ENCODE measurements around the gene GRAMD2B. TPM values are rescaled to one million over a fixed set of nuclear protein-coding genes. Genes with fewer than 3 reads are reported as not detected.

Gene GRAMD2B
- total RNA-seq, 1 experiment from 2014 or later = 38.3 TPM

DNA sequence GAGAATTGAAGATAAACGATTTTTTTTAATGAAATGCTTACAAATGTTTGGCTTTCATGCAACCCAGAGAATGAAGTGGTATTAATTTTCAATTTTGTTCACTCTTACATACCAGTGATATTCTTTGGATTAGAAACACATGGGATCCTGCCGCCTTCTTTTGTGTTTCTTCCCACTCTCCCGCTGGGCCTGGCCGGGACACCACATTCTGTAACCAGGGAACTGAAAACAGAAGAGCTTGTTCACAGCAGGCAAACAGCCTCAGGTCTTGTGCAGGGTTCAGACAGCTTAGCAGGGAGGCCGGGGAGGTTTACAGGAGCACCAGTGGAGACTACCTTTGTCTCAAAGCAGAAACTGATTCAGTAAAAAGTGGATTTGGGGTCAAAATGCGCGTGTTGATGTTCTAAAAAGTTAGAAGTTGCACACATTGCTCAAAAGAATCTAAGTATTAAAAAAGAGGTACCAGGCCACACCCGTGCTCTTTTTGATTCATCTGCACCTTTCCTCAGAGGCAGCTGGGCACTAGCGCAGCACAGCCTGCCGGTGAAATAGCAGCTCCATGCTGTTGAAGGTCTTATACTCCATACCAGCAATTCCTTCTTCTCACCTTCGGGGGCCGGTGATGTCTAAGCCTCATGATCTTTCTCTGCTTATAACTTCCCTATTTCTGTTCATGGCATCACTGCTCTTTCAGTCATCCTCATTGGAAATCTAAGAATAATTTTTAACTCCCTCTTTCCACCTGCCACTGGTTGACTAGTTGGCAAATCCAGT, 67.1 kb downstream of the GRAMD2B start:
- in situ Hi-C loops (cut with HindIII; ENCODE audit: low pct_unique_long_range_greater_than_20kb, low sequenced_read_pairs) = no loop called here
- DNase-seq (ENCODE audit: low read depth) = no peak

GRCh38 chr5:126492939-126493338, 69.7 kb downstream of the GRAMD2B start:
- in situ Hi-C loops (cut with HindIII; ENCODE audit: low pct_unique_long_range_greater_than_20kb, low sequenced_read_pairs) = no loop called here
- no peak for DNase-seq (ENCODE audit: low read depth)

GRCh38 chr5:126494393-126494792, 71.2 kb downstream of the GRAMD2B start:
- in situ Hi-C loops (cut with HindIII; ENCODE audit: low pct_unique_long_range_greater_than_20kb, low sequenced_read_pairs) = no loop called here
- no peak for DNase-seq (ENCODE audit: low read depth)

GRCh38 chr5:126497506-126497905, 74.3 kb downstream of the GRAMD2B start:
- in situ Hi-C loops (cut with HindIII; ENCODE audit: low pct_unique_long_range_greater_than_20kb, low sequenced_read_pairs) = no loop called here
- DNase-seq (ENCODE audit: low read depth) = no peak

DNA sequence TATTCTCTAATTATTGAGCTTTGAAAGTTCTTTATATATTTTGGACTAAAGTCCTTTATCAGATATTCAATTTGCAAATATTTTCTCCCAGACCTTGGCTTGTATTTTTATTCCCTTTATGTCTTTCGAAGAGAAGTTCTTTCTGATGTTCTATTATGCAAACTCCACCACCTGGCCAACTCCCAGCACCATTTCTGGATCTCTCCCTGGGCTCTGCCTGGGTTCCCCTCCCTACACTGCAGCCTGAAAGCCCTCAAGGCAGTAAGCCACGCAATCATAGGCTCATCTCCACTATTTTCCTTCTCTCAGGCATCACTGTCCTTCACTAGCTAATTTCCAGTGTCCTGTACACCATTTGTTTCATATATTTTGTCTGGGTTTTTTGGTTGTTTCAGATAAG, 76.1 kb downstream of the GRAMD2B start:
- in situ Hi-C loops (cut with HindIII; ENCODE audit: low pct_unique_long_range_greater_than_20kb, low sequenced_read_pairs) = no loop called here
- no peak for DNase-seq (ENCODE audit: low read depth)

GRCh38 chr5:126499853-126500342, 76.7 kb downstream of the GRAMD2B start:
- no peak for DNase-seq (ENCODE audit: low read depth)
- in situ Hi-C loops (cut with HindIII; ENCODE audit: low pct_unique_long_range_greater_than_20kb, low sequenced_read_pairs) = no loop called here

DNA sequence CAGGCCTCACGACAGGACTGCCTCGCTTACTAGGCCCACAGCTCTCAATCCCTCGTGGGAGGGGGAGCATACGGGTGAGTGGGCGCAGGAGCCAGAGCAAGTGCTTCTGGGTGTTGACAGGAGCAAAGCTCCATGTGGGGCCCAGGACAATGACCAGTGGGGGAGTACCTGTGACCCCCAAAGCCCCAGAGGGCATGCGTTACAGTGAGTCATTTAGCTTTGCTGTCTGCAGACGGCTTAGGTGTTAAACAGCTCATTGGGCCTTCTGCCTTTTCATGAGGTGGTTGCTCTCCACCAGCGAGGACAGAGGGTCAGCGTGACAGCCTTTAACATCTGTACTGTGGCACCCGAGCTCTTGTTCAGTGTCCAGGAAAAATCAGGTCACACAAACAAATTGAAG, 78.2 kb downstream of the GRAMD2B start:
- in situ Hi-C loops (cut with HindIII; ENCODE audit: low pct_unique_long_range_greater_than_20kb, low sequenced_read_pairs) = no loop called here
- DNase-seq (ENCODE audit: low read depth) = no peak

DNA sequence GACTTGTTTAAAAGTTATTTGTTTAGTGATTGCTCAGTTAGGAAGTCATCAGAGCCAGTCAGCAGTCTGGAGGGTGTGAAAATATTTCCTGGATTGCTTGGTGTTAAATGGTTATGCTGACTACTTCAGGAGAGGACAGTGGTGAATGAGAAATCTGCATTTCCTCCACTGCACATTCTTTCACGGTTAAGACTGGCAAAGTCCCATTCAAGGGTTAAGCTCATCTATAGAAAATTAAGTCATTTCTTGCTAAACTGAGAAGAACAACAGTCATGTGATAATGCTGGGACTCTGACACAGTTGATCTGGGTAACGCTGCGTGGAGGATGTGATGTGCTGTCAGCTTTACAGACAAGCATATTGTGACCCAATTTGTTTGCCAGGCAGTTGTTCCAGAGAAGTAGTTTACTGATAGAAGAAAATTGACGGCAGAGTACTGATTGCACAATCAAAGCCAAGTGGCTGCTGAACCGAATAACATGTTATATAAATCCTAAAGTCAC, 80.4 kb downstream of the GRAMD2B start:
- DNase-seq (ENCODE audit: low read depth) = no peak
- in situ Hi-C loops (cut with HindIII; ENCODE audit: low pct_unique_long_range_greater_than_20kb, low sequenced_read_pairs) = no loop called here

- no peak for DNase-seq (ENCODE audit: low read depth)
- in situ Hi-C loops (cut with HindIII; ENCODE audit: low pct_unique_long_range_greater_than_20kb, low sequenced_read_pairs) = no loop called here
Observed at GRCh38 chr5:126506079-126506478, 82.9 kb downstream of the GRAMD2B start.

GRCh38 chr5:126508251-126508961, 85.2 kb downstream of the GRAMD2B start:
- DNase-seq (ENCODE audit: low read depth) = no peak
- in situ Hi-C loops (cut with HindIII; ENCODE audit: low pct_unique_long_range_greater_than_20kb, low sequenced_read_pairs) = no loop called here

GRCh38 chr5:126508962-126509279, 85.7 kb downstream of the GRAMD2B start:
- in situ Hi-C loops (cut with HindIII; ENCODE audit: low pct_unique_long_range_greater_than_20kb, low sequenced_read_pairs) = no loop called here
- no peak for DNase-seq (ENCODE audit: low read depth)

DNA sequence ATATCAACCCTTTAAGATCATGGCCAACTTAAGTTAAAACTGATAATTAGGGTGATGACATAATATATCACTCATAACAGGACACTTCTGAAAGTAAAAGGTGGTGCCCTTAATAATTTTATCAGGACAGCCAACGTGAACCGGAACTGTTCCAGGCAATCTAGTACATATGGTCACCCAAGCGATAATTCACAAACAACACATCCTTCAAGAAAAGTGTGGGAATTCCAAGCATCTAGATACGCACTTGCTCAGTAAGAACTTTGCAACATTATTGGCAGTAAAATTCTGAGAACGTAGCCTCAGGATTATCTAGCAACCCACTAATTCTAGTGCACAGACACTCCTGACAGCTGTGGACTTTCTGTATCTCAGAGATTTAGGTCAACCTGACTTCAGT, 86.1 kb downstream of the GRAMD2B start:
- in situ Hi-C loops (cut with HindIII; ENCODE audit: low pct_unique_long_range_greater_than_20kb, low sequenced_read_pairs) = no loop called here
- DNase-seq (ENCODE audit: low read depth) = no peak

GRCh38 chr5:126511961-126512360, 88.8 kb downstream of the GRAMD2B start:
- DNase-seq (ENCODE audit: low read depth) = no peak
- in situ Hi-C loops (cut with HindIII; ENCODE audit: low pct_unique_long_range_greater_than_20kb, low sequenced_read_pairs) = no loop called here

- no peak for DNase-seq (ENCODE audit: low read depth)
- in situ Hi-C loops (cut with HindIII; ENCODE audit: low pct_unique_long_range_greater_than_20kb, low sequenced_read_pairs) = no loop called here
Observed at GRCh38 chr5:126512451-126512850, 89.2 kb downstream of the GRAMD2B start.

GRCh38 chr5:126513302-126513701, 90.1 kb downstream of the GRAMD2B start:
- DNase-seq (ENCODE audit: low read depth) = no peak
- in situ Hi-C loops (cut with HindIII; ENCODE audit: low pct_unique_long_range_greater_than_20kb, low sequenced_read_pairs) = no loop called here

DNA sequence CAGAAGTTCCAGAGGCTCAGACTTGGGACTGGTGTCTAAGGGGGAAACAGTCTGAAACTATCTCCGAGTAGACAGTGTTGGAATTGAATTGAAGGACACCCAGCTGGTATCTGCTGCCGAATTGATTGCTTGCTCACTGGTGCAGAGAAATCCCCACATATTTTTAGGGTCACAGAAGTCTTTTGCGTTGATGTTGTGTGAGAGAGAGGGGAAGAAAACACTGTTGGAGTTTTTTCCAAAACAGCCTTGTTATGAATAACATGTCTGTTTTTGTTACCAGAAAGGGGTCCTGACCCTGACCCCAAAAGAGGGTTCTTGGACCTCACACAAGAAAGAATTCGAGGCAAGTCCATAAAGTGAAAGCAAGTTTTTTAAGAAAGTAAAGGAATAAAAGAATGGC, 90.5 kb downstream of the GRAMD2B start:
- in situ Hi-C loops (cut with HindIII; ENCODE audit: low pct_unique_long_range_greater_than_20kb, low sequenced_read_pairs) = no loop called here
- DNase-seq (ENCODE audit: low read depth) = no peak

DNA sequence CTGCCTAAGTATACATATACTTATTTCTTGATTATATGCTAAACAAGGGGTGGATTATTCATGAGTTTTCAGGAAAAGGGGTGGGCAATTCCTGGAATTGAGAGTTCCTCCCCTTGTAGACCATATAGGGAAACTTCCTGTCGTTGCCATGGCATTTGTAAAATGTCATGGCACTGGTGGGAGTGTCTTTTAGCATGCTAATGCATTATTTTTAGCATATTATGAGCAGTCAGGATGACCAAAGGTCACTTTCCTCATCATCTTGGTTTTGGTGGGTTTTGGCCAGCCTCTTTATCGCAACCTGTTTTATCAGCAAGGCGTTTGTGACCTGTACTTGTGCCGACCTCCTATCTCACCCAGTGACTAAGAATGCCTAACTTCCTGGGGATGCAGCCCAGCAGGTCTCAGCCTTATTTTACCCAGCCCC, 90.9 kb downstream of the GRAMD2B start:
- DNase-seq (ENCODE audit: low read depth) = no peak
- in situ Hi-C loops (cut with HindIII; ENCODE audit: low pct_unique_long_range_greater_than_20kb, low sequenced_read_pairs) = no loop called here

DNA sequence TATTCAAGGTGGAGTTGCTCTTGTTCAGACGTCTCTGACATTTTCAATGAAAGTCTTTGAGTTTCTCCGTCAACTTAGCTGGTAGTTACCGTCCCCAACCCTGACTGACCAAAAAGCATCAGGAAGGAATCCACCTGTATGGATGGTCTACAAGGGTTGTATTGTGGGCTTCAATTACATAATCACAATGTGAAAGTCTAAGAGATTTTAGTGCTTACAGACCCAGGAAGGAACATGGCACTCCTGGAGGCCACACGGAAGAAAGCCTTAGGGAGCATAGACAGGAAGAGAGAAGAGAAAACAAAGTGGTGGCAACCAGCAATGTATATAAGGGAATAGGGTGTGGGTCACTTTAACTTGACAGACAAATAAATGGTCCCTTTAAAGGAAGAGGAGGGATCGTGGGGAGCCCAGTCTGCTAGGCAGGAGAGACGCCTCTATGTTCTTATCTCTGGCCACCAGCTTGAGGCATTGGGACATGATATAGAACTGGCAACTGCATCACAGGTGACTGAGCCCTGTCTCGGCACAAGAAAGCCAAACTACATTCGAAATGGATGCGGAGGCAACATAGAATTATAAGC, 91.4 kb downstream of the GRAMD2B start:
- DNase-seq (ENCODE audit: low read depth) = no peak
- in situ Hi-C loops (cut with HindIII; ENCODE audit: low pct_unique_long_range_greater_than_20kb, low sequenced_read_pairs) = no loop called here

GRCh38 chr5:126515337-126515736, 92.1 kb downstream of the GRAMD2B start:
- DNase-seq (ENCODE audit: low read depth) = no peak
- in situ Hi-C loops (cut with HindIII; ENCODE audit: low pct_unique_long_range_greater_than_20kb, low sequenced_read_pairs) = no loop called here
